Measurements from ENCODE around the gene MAGI2.

Gene MAGI2

GRCh38 chr7:78043159-78043558, 1410.3 kb downstream of the MAGI2 start:
- DNase-seq, result no peak

GRCh38 chr7:78041423-78041822, 1412.0 kb downstream of the MAGI2 start:
- DNase-seq, result no peak

- peak; percentile 53 for DNase-seq
Measured at GRCh38 chr7:78039790-78040776, 1413.4 kb downstream of the MAGI2 start.

GRCh38 chr7:78038465-78039080, 1414.9 kb downstream of the MAGI2 start:
- no peak for DNase-seq

GRCh38 chr7:78037603-78038002, 1415.9 kb downstream of the MAGI2 start:
- no peak for DNase-seq

- no peak for DNase-seq
Measured at GRCh38 chr7:78033410-78033809, 1420.1 kb downstream of the MAGI2 start.

- no peak for DNase-seq
Measured at GRCh38 chr7:78026492-78026891, 1427.0 kb downstream of the MAGI2 start.

- no peak for DNase-seq
Measured at GRCh38 chr7:78024591-78024990, 1428.9 kb downstream of the MAGI2 start.

GRCh38 chr7:78023191-78023590, 1430.3 kb downstream of the MAGI2 start:
- no peak for DNase-seq

- DNase-seq, result no peak
Measured at GRCh38 chr7:78022165-78022564, 1431.3 kb downstream of the MAGI2 start.

- DNase-seq, result no peak
Measured at GRCh38 chr7:78020874-78021249, 1432.6 kb downstream of the MAGI2 start.

- peak; percentile 59 for DNase-seq
Measured at GRCh38 chr7:78020136-78020873, 1433.2 kb downstream of the MAGI2 start.

- DNase-seq, result peak; percentile 48
Measured at GRCh38 chr7:78019447-78020135, 1433.9 kb downstream of the MAGI2 start.

GRCh38 chr7:78018641-78019446, 1434.6 kb downstream of the MAGI2 start:
- DNase-seq, result peak; percentile 0

- no peak for DNase-seq
Measured at GRCh38 chr7:78017591-78018100, 1435.8 kb downstream of the MAGI2 start.

GRCh38 chr7:78015574-78016260, 1437.8 kb downstream of the MAGI2 start:
- no peak for DNase-seq

- DNase-seq, result no peak
Measured at GRCh38 chr7:78014401-78014800, 1439.1 kb downstream of the MAGI2 start.

GRCh38 chr7:78013386-78013785, 1440.1 kb downstream of the MAGI2 start:
- DNase-seq, result no peak

- DNase-seq, result no peak
Measured at GRCh38 chr7:78011642-78012041, 1441.8 kb downstream of the MAGI2 start.

- no peak for DNase-seq
Measured at GRCh38 chr7:78007231-78007630, 1446.2 kb downstream of the MAGI2 start.

All from CD4-positive, alpha-beta T cell treated with Interleukin-12 subunit alpha and Interleukin-12 subunit beta, for 1 hour (primary cell).